Measurements from ENCODE around the gene S1PR3. TPM values are rescaled to one million over a fixed set of nuclear protein-coding genes. Genes with fewer than 3 reads are reported as not detected.

S1PR3 gene
- total RNA-seq, 1 donor from 2014 or later: 18.3 TPM

GRCh38 chr9:88997646-88998045, 6.4 kb downstream of the S1PR3 start:
- peaks cover 17% of the 10 kb centered on the region for H3K36me3 Mint-ChIP-seq (ENCODE audit: low read depth, unreplicated experiment)
- H3K4me3 Mint-ChIP-seq (ENCODE audit: unreplicated experiment): no peak overlapping the region
- H3K27me3 Mint-ChIP-seq (ENCODE audit: unreplicated experiment): peaks cover 3% of the 10 kb centered on the region

GRCh38 chr9:88998503-88998902, 7.2 kb downstream of the S1PR3 start:
- DNase-seq (ENCODE audit: low spot score): no peak
- TF ChIP-seq, protein P1, sequence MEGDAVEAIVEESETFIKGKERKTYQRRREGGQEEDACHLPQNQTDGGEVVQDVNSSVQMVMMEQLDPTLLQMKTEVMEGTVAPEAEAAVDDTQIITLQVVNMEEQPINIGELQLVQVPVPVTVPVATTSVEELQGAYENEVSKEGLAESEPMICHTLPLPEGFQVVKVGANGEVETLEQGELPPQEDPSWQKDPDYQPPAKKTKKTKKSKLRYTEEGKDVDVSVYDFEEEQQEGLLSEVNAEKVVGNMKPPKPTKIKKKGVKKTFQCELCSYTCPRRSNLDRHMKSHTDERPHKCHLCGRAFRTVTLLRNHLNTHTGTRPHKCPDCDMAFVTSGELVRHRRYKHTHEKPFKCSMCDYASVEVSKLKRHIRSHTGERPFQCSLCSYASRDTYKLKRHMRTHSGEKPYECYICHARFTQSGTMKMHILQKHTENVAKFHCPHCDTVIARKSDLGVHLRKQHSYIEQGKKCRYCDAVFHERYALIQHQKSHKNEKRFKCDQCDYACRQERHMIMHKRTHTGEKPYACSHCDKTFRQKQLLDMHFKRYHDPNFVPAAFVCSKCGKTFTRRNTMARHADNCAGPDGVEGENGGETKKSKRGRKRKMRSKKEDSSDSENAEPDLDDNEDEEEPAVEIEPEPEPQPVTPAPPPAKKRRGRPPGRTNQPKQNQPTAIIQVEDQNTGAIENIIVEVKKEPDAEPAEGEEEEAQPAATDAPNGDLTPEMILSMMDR (IDR thresholded peaks at IDR 0.05; ENCODE audit: unreplicated experiment): no peak
- peaks cover 3% of the 10 kb centered on the region for H3K27me3 Mint-ChIP-seq (ENCODE audit: unreplicated experiment)
- no peak overlapping the region for H3K4me3 Mint-ChIP-seq (ENCODE audit: unreplicated experiment)
- H3K9me3 Mint-ChIP-seq (ENCODE audit: unreplicated experiment): no peaks in the 10 kb centered on the region
- no peak overlapping the region for H3K27ac Mint-ChIP-seq (ENCODE audit: unreplicated experiment)
- peaks cover 18% of the 10 kb centered on the region for H3K4me1 Mint-ChIP-seq (ENCODE audit: unreplicated experiment)
- peaks cover 18% of the 10 kb centered on the region for H3K36me3 Mint-ChIP-seq (ENCODE audit: low read depth, unreplicated experiment)

More at GRCh38 chr9:88997646-88998045, 6.4 kb downstream of the S1PR3 start:
- peaks cover 12% of the 10 kb centered on the region for H3K4me1 Mint-ChIP-seq (ENCODE audit: unreplicated experiment)
- DNase-seq (ENCODE audit: low spot score): no peak
- no peaks in the 10 kb centered on the region for H3K9me3 Mint-ChIP-seq (ENCODE audit: unreplicated experiment)
- TF ChIP-seq, protein P1 (IDR thresholded peaks at IDR 0.05; ENCODE audit: unreplicated experiment): no peak
- H3K27ac Mint-ChIP-seq (ENCODE audit: unreplicated experiment): no peak overlapping the region

GRCh38 chr9:88998911-88999310, 7.6 kb downstream of the S1PR3 start:
- Mint-ChIP-seq H3K4me3 (ENCODE audit: unreplicated experiment) (no peak overlapping the region), H3K27me3 (ENCODE audit: unreplicated experiment) (peaks cover 3% of the 10 kb centered on the region), H3K4me1 (ENCODE audit: unreplicated experiment) (peaks cover 14% of the 10 kb centered on the region), H3K9me3 (ENCODE audit: unreplicated experiment) (no peaks in the 10 kb centered on the region), H3K36me3 (ENCODE audit: low read depth, unreplicated experiment) (peaks cover 18% of the 10 kb centered on the region), H3K27ac (ENCODE audit: unreplicated experiment) (no peak overlapping the region)
- TF ChIP-seq, protein P1 (IDR thresholded peaks at IDR 0.05; ENCODE audit: unreplicated experiment): no peak
- DNase-seq (ENCODE audit: low spot score): no peak

- no peak overlapping the region for H3K4me3 Mint-ChIP-seq (ENCODE audit: unreplicated experiment)
- H3K27ac Mint-ChIP-seq (ENCODE audit: unreplicated experiment): no peak overlapping the region
- peaks cover 3% of the 10 kb centered on the region for H3K27me3 Mint-ChIP-seq (ENCODE audit: unreplicated experiment)
- H3K4me1 Mint-ChIP-seq (ENCODE audit: unreplicated experiment): peaks cover 14% of the 10 kb centered on the region
- no peaks in the 10 kb centered on the region for H3K9me3 Mint-ChIP-seq (ENCODE audit: unreplicated experiment)
- TF ChIP-seq, protein P1 (IDR thresholded peaks at IDR 0.05; ENCODE audit: unreplicated experiment): no peak
- no peak for DNase-seq (ENCODE audit: low spot score)
- H3K36me3 Mint-ChIP-seq (ENCODE audit: low read depth, unreplicated experiment): peaks cover 18% of the 10 kb centered on the region
These were observed 9.1 kb downstream of the S1PR3 start for GRCh38 chr9:89000371-89000781.

GRCh38 chr9:89000973-89001916, 10.0 kb downstream of the S1PR3 start:
- H3K27ac Mint-ChIP-seq (ENCODE audit: unreplicated experiment): no peak overlapping the region
- peaks cover 14% of the 10 kb centered on the region for H3K4me1 Mint-ChIP-seq (ENCODE audit: unreplicated experiment)
- H3K27me3 Mint-ChIP-seq (ENCODE audit: unreplicated experiment): peaks cover 3% of the 10 kb centered on the region
- no peaks in the 10 kb centered on the region for H3K9me3 Mint-ChIP-seq (ENCODE audit: unreplicated experiment)
- peaks cover 18% of the 10 kb centered on the region for H3K36me3 Mint-ChIP-seq (ENCODE audit: low read depth, unreplicated experiment)
- peak; percentile 92 for DNase-seq (ENCODE audit: low spot score)
- TF ChIP-seq, protein P1 (IDR thresholded peaks at IDR 0.05; ENCODE audit: unreplicated experiment): peak; percentile 78
- H3K4me3 Mint-ChIP-seq (ENCODE audit: unreplicated experiment): peak overlapping the region; percentile 16

All from endothelial cell (in vitro differentiated cells).